HUES64 (cell line): ENCODE measurements around the gene EIF2S1.
"Not testable (repeated sequence)": the region's sequence is repeated elsewhere in the genome, so short reads cannot be mapped to it uniquely, and the experiment has no call there.

Source experiments
- H3K27ac ChIP-seq: 2 replicates; pipeline ENCODE4 v1.7.0; 2013; ENCODE audit warnings: low read depth, low read length, inconsistent platforms
- H3K27me3 ChIP-seq: 2 replicates; pipeline ENCODE4 v1.6.1; 2013; ENCODE audit warnings: mild to moderate bottlenecking, low read length; ENCODE audit not compliant: insufficient read depth
- H3K36me3 ChIP-seq: 2 replicates; pipeline ENCODE4 v1.6.1; 2013; ENCODE audit warnings: mild to moderate bottlenecking, low read length; ENCODE audit not compliant: insufficient read depth
- H3K4me1 ChIP-seq: 2 replicates; pipeline ENCODE4 v1.6.1; 2013; ENCODE audit warnings: mild to moderate bottlenecking, low read length, moderate library complexity; ENCODE audit not compliant: insufficient read depth
- H3K4me3 ChIP-seq: 2 replicates; pipeline ENCODE4 v1.5.1; 2013; ENCODE audit warnings: mild to moderate bottlenecking, low read length, moderate library complexity
- H3K9ac ChIP-seq: 2 replicates; pipeline ENCODE4 v1.6.1; 2013; ENCODE audit warnings: mild to moderate bottlenecking, low read depth, low read length
- H3K9me3 ChIP-seq: 2 replicates; pipeline ENCODE4 v1.6.1; 2013; ENCODE audit warnings: low read depth, low read length; ENCODE audit not compliant: insufficient read depth
- WGBS: fragments of 150-250, 120-280 bp; methylation state at CpG from one replicate; pipeline ENCODE4 v1.1.7; 2013; ENCODE audit warnings: missing lambda C conversion rate; 5-methylcytosine and 5-hydroxymethylcytosine counted together

The EIF2S1 gene

GRCh38 chr14:67395086-67395875, 35.2 kb downstream of the EIF2S1 start:
- no peak overlapping the region for H3K9ac ChIP-seq
- H3K9me3 ChIP-seq = no peaks in the 10 kb centered on the region
- no peaks in the 10 kb centered on the region for H3K27me3 ChIP-seq
- H3K4me3 ChIP-seq = no peak overlapping the region
- H3K36me3 ChIP-seq = no peaks in the 10 kb centered on the region
- H3K27ac ChIP-seq = no peak overlapping the region
- 89% methylated on average over 16 of the region's 16 CpGs for WGBS
- peaks cover 4% of the 10 kb centered on the region; the same call in 1 of the 2 replicates for H3K4me1 ChIP-seq

DNA sequence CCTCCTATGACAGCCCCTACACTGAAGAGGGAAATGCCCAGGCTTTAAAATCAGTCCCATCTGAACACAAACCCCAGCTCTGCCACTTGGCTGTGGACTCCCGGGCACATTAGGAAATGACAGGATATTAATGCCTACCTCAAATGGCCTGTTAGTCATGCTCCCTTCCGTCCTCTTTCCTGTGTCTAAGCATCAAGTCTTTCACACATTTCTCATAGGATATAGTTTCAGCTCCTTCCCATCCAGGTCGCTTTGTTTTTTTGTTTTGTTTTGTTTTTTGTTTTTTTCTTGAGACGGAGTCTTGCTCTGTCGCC, 35.7 kb downstream of the EIF2S1 start:
- no peaks in the 10 kb centered on the region for H3K36me3 ChIP-seq
- no peak overlapping the region for H3K4me3 ChIP-seq

DNA sequence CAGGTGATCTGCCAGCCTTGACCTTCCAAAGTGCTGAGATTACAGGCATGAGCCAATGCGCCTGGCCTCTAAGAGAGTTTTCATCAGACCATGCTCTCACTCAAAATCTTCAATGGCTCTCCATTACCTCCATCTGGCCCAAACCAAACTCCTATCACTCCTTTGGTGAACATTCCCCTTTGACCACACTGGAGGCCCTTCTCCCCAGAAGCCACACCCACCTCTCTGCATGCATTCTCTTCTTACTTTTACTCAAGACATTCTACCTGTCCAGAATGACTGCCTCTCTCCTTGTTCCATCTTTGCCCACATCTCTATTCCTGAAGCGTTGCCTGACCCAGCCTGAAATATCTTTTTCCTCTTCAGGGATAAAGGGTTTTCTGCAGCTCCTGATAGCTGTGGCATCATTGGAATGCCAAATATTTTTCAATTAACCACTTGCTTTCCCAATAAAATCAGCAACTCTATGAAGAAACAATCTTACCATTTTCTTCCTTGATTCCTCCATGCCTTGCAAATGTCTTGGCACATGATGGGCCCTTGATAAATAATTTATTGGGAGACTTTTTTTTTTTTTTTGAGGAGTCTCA, 36.3 kb downstream of the EIF2S1 start:
- H3K4me1 ChIP-seq = peaks cover 4% of the 10 kb centered on the region; the same call in 1 of the 2 replicates
- 80% methylated on average over 2 of the region's 2 CpGs for WGBS
- H3K36me3 ChIP-seq = no peaks in the 10 kb centered on the region
- no peak overlapping the region for H3K4me3 ChIP-seq
- H3K27ac ChIP-seq = no peak overlapping the region
- no peaks in the 10 kb centered on the region for H3K27me3 ChIP-seq
- H3K9ac ChIP-seq = no peak overlapping the region
- no peaks in the 10 kb centered on the region for H3K9me3 ChIP-seq

More for the DNA sequence above, 35.7 kb downstream of the EIF2S1 start:
- Histone ChIP-seq H3K9me3 (no peaks in the 10 kb centered on the region), H3K9ac (no peak overlapping the region), H3K27me3 (no peaks in the 10 kb centered on the region), H3K27ac (no peak overlapping the region), H3K4me1 (peaks cover 4% of the 10 kb centered on the region; the same call in 1 of the 2 replicates)
- 93% methylated on average over 5 of the region's 5 CpGs for WGBS

GRCh38 chr14:67397536-67397935, 37.4 kb downstream of the EIF2S1 start:
- H3K36me3 ChIP-seq = no peaks in the 10 kb centered on the region
- WGBS = 95% methylated on average over 9 of the region's 9 CpGs

DNA sequence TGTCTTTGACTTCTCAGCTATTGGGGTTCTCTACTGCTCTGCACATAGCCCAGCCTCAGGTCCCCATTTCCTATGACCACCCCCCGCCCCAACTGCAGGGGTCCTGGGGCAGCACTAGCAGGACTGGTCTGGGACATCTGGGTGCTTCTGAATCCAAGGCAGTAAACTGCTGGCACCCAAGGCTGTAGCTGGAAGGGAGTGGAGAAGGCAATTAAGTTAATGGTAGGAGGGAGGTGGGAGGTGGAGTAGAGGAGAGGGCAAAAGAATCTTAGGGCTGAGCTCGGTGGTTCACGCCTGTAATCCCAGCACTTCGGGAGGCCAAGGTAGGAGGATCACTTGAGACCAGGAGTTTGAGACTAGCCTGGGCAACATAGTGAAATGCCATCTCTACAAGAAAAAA, 40.3 kb downstream of the EIF2S1 start:
- no peaks in the 10 kb centered on the region for H3K27me3 ChIP-seq
- no peak overlapping the region for H3K27ac ChIP-seq
- 91% methylated on average over 4 of the region's 4 CpGs for WGBS

More at GRCh38 chr14:67397536-67397935, 37.4 kb downstream of the EIF2S1 start:
- Histone ChIP-seq H3K9me3 (no peaks in the 10 kb centered on the region), H3K27me3 (no peaks in the 10 kb centered on the region), H3K27ac (no peak overlapping the region), H3K4me3 (no peak overlapping the region), H3K4me1 (peaks cover 4% of the 10 kb centered on the region; the same call in 1 of the 2 replicates), H3K9ac (no peak overlapping the region)

DNA sequence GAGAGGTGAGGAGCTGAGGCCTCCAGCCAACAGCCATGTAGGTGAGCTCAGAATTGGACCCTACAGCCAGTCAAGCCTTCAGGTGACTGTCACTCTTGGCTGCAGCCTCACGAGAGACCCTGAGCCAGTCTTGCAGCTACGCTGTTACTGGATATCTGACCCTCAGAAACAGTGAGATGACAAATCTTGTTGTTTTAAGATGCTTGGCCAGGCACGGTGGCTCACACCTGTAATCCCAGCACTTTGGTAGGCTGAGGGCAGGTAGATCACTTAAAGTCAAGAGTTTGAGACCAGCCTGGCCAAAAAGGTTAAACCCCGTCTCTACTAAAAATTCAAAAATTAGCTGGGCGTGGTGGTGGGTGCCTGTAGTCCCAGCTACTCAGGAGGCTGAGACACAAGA, 45.6 kb downstream of the EIF2S1 start:
- H3K9me3 ChIP-seq = no peaks in the 10 kb centered on the region
- H3K36me3 ChIP-seq = no peaks in the 10 kb centered on the region
- H3K4me3 ChIP-seq = no peak overlapping the region
- H3K27ac ChIP-seq = no peak overlapping the region
- no peaks in the 10 kb centered on the region for H3K27me3 ChIP-seq
- 95% methylated on average over 5 of the region's 5 CpGs for WGBS
- H3K4me1 ChIP-seq = no peaks in the 10 kb centered on the region; the same call in 1 of the 2 replicates
- H3K9ac ChIP-seq = no peak overlapping the region

More for the DNA sequence above, 40.3 kb downstream of the EIF2S1 start:
- H3K36me3 ChIP-seq = no peaks in the 10 kb centered on the region
- peaks cover 4% of the 10 kb centered on the region; the same call in 1 of the 2 replicates for H3K4me1 ChIP-seq
- no peak overlapping the region for H3K4me3 ChIP-seq
- no peak overlapping the region for H3K9ac ChIP-seq
- no peaks in the 10 kb centered on the region for H3K9me3 ChIP-seq

DNA sequence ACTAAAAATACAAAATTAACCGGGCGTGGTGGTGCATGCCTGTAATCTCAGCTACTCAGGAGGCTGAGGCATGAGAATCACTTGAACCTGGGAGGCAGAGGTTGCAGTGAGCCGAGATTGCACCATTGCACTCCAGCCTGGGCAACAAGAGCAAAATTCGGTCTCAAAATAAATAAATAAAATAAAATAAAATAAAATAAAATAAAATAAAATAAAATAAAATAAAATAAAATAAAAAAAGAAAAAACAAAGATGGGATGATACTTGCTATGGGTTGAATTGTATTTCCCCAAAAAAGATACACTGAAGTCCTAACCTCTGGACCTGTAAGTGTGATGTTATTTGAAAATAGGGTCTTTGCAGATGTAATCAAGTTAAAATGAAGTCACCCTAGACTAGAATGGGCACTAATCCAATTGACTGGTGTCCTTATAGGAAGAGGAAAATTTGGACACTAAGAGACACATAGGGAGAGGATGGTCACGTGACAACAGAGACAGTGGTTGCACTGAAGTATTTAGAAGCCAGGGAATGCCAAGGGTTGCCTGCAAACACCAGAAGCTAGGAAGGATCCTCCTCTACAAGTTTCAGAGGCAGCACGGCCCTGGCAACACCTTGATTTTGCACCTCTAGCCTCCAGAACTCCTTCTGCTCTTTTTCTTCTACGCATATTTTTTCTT, 48.1 kb downstream of the EIF2S1 start:
- not testable (repeated sequence) for H3K4me1 ChIP-seq, H3K9ac ChIP-seq, H3K27ac ChIP-seq, H3K36me3 ChIP-seq, H3K9me3 ChIP-seq, H3K4me3 ChIP-seq
- 94% methylated on average over 6 of the region's 7 CpGs for WGBS
- peaks cover 19% of the 10 kb centered on the region for H3K27me3 ChIP-seq

- no peak overlapping the region for H3K27ac ChIP-seq
- H3K27me3 ChIP-seq = peaks cover 19% of the 10 kb centered on the region
- H3K9me3 ChIP-seq = no peaks in the 10 kb centered on the region
- no peaks in the 10 kb centered on the region for H3K36me3 ChIP-seq
- H3K4me1 ChIP-seq = no peaks in the 10 kb centered on the region; the same call in 1 of the 2 replicates
- no peak overlapping the region for H3K9ac ChIP-seq
- no peak overlapping the region for H3K4me3 ChIP-seq
- 71% methylated on average over 8 of the region's 8 CpGs for WGBS
These were observed 49.3 kb downstream of the EIF2S1 start for GRCh38 chr14:67409461-67409860.

DNA sequence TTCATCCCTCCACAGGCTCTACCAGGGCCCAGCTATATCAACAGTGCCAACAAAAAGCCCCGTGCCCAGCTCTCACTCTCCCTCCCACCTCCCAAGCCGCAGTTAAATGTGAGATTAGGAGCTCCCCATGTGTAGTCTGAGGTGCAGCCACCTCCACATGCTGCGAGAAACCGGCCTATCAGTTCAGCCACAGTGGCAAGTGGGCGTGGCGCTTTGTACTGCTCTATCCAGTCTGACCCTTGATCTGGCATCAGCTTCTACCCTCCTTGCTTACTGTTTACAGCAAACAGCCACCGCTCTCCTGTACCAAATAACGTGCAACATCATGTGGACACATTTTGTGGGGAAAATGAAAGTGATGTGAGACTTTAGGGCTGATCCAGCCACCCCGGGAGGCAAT, 50.2 kb downstream of the EIF2S1 start:
- H3K4me1 ChIP-seq = no peaks in the 10 kb centered on the region; the same call in 1 of the 2 replicates
- no peaks in the 10 kb centered on the region for H3K9me3 ChIP-seq
- no peak overlapping the region for H3K27ac ChIP-seq
- H3K4me3 ChIP-seq = no peak overlapping the region
- peaks cover 19% of the 10 kb centered on the region for H3K27me3 ChIP-seq
- H3K36me3 ChIP-seq = no peaks in the 10 kb centered on the region
- no peak overlapping the region for H3K9ac ChIP-seq
- WGBS = 93% methylated on average over 8 of the region's 9 CpGs

GRCh38 chr14:67411370-67411769, 51.2 kb downstream of the EIF2S1 start:
- peaks cover 19% of the 10 kb centered on the region for H3K27me3 ChIP-seq
- 91% methylated on average over 7 of the region's 8 CpGs for WGBS
- H3K36me3 ChIP-seq = no peaks in the 10 kb centered on the region
- no peaks in the 10 kb centered on the region for H3K9me3 ChIP-seq
- H3K27ac ChIP-seq = no peak overlapping the region
- no peaks in the 10 kb centered on the region; the same call in 1 of the 2 replicates for H3K4me1 ChIP-seq
- H3K9ac ChIP-seq = no peak overlapping the region
- peak overlapping the region; percentile 42 for H3K4me3 ChIP-seq

DNA sequence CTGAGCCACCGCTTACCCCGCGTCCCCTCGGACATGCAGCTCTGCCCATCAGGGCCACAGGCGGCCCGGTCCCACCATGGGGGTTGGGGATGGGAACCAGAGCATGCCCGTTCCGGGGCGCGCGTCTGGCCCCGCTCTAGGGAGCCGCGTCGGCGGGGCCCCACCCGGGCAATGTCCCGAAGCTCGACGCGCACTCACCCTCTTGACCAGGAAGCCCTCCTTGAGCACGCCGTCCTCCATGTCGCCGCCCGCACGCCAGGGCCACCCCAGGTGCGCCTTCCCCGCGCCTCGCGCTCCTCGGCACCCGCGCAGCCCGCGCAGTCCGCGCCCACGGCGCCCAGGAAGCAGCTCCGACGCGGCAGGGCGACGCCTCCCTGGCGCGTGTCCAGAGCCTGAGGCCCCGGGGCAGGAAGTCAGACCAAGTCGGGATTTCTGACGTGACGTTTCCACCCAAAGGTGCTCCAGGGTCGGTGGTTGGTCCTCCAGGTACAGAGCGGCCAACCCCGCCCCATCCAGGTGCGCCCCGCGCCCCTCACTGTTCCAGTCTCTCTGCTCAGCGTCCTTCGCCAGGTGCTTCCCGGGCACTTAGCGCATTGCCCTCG, 51.8 kb downstream of the EIF2S1 start, which contains the start of gene PLEK2:
Gene PLEK2 (minus strand): TSS at position 346 of the 602 bp plus-strand sequence. CDS start 106 bp downstream, at position 240.
- Histone ChIP-seq H3K4me3 (peak within 1 kb of the TSS; percentile 42), H3K36me3 (no peaks in the 10 kb centered on the region), H3K27me3 (peaks cover 19% of the 10 kb centered on the region), H3K9ac (no peak within 1 kb of the TSS), H3K27ac (no peak within 1 kb of the TSS), H3K9me3 (no peaks in the 10 kb centered on the region), H3K4me1 (no peaks in the 10 kb centered on the region; the same call in 1 of the 2 replicates)
- WGBS = 96% methylated on average over 63 of the region's 63 CpGs
